Measurements from ENCODE around the gene CDC14A. TPM values are rescaled to one million over a fixed set of nuclear protein-coding genes. Genes with fewer than 3 reads are reported as not detected.

The CDC14A gene
- polyA plus RNA-seq, 1 donor from 2014 or later, result 11.5 TPM

- no peaks in the 10 kb centered on the region for H3K27me3 Mint-ChIP-seq
- H3K4me1 Mint-ChIP-seq, result peaks cover 8 to 9% (median 9%) of the 10 kb centered on the region in 3 donors
- peaks cover 6% of the 10 kb centered on the region for H3K36me3 Mint-ChIP-seq
- H3K4me3 Mint-ChIP-seq, result no peak overlapping the region
- peaks cover 0 to 3% (median 0%) of the 10 kb centered on the region in 3 donors for H3K9me3 Mint-ChIP-seq
- H3K27ac Mint-ChIP-seq, result no peak overlapping the region
Observed at GRCh38 chr1:100565533-100565932, 213.2 kb downstream of the CDC14A start.

- H3K27me3 Mint-ChIP-seq, result peaks cover 2% of the 10 kb centered on the region
- H3K27ac Mint-ChIP-seq, result no peak overlapping the region
- peaks cover 0 to 5% (median 2%) of the 10 kb centered on the region in 3 donors for H3K9me3 Mint-ChIP-seq
- H3K4me3 Mint-ChIP-seq, result peak overlapping the region in 1 of 4 donors; percentile 1
- H3K4me1 Mint-ChIP-seq, result peaks cover 8 to 9% (median 9%) of the 10 kb centered on the region in 3 donors
- H3K36me3 Mint-ChIP-seq, result peaks cover 6% of the 10 kb centered on the region
Observed at GRCh38 chr1:100565937-100566699, 213.8 kb downstream of the CDC14A start.

- H3K4me1 Mint-ChIP-seq, result peaks cover 8 to 9% (median 9%) of the 10 kb centered on the region in 3 donors
- no peak overlapping the region for H3K4me3 Mint-ChIP-seq
- H3K9me3 Mint-ChIP-seq, result peaks cover 0 to 5% (median 5%) of the 10 kb centered on the region in 3 donors
- no peak overlapping the region for H3K27ac Mint-ChIP-seq
- H3K36me3 Mint-ChIP-seq, result peaks cover 6% of the 10 kb centered on the region
- peaks cover 2% of the 10 kb centered on the region for H3K27me3 Mint-ChIP-seq
Observed at GRCh38 chr1:100567062-100567461, 214.8 kb downstream of the CDC14A start.

Other genes with a start within 250 kb of the CDC14A start
- gene SASS6, start 219.6 kb upstream of the CDC14A start, polyA plus RNA-seq, result 3.6 TPM
- gene TRMT13, start 219.3 kb upstream of the CDC14A start, polyA plus RNA-seq, result 11.9 TPM
- gene LRRC39, start 174.2 kb upstream of the CDC14A start, polyA plus RNA-seq, result not detected
- 4.6 TPM for gene DBT, start 102.7 kb upstream of the CDC14A start, polyA plus RNA-seq
- 19.4 TPM for gene RTCA, start 86.3 kb upstream of the CDC14A start, polyA plus RNA-seq
- not detected for gene GPR88, start 185.6 kb downstream of the CDC14A start, polyA plus RNA-seq

All from IgD-negative memory B cell (primary cell).